Right atrium auricular region (tissue), 2 donors: ENCODE measurements around the gene ZNF324. TPM values are rescaled to one million over a fixed set of nuclear protein-coding genes. Genes with fewer than 3 reads are reported as not detected.
A peak's percentile ranks its signal among the peaks of the same experiment; 100 is the strongest.

Experiments used
- DNase-seq: peaks from one replicate; pipeline ENCODE4 v3.0.0-alpha.2; 2019; ENCODE audit warnings: low spot score
- H3K27ac ChIP-seq, 2 donors: fragments of 200-600 bp; sonication (generic); 1 replicate in 1 of 2; 2 replicates in 1 of 2; pipeline ENCODE4 v1.5.1; 2016 to 2019
- H3K27me3 ChIP-seq, 2 donors: fragments of 200-600 bp; sonication (generic); one replicate each; pipeline versions ENCODE4 v1.5.1 to v1.6.0; 2017 to 2019
- H3K36me3 ChIP-seq: fragments of 200-600 bp; sonication (generic); one replicate; pipeline ENCODE4 v1.5.1; 2016
- H3K4me1 ChIP-seq, 2 donors: fragments of 200-600 bp; sonication (generic); one replicate each; pipeline versions ENCODE4 v1.5.1 to v1.6.0; 2017 to 2019
- H3K4me3 ChIP-seq, 2 donors: fragments of 200-600 bp; sonication (generic); 1 replicate in 1 of 2; 2 replicates in 1 of 2; pipeline ENCODE4 v1.5.1; 2017 to 2019; ENCODE audit warnings: mild to moderate bottlenecking in 1 of 2, moderate library complexity in 1 of 2
- H3K9me3 ChIP-seq, 2 donors: fragments of 200-600 bp; sonication (generic); one replicate each; pipeline ENCODE4 v1.5.1; 2019
- total RNA-seq, 2 donors: library from RNA; depleted of rRNA; stranded (reverse); fragments of >200 nt; gene quantifications; one replicate each; pipeline ENCODE4 v1.1.0, GENCODE V29; 2016
- TF ChIP-seq, protein P1 (sequence below), 2 donors: fragments of 200-600 bp; sonication (generic); IDR thresholded peaks; one replicate each; pipeline ENCODE4 v1.5.1; 2019; ENCODE audit warnings: antibody characterized with exemption in 2 of 2

ZNF324 gene
- total RNA-seq, 2 donors from 2014 or later = 5.9 to 9.9 TPM

DNA sequence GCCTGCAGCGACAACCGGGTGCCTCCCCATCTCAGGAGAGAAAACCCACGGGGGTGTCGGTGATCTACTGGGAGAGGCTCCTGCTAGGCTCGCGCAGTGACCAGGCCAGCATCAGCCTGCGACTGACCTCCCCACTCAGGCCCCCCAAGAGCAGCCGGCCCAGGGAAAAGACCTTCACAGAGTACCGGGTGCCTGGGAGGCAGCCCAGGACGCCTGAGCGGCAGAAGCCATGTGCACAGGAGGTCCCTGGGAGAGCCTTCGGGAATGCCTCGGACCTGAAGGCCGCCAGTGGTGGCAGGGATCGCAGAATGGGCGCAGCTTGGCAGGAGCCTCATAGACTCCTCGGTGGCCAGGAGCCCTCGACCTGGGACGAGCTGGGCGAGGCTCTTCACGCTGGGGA is 11.6 kb upstream of the ZNF324 start:
- H3K27ac ChIP-seq = no peak overlapping the region
- H3K4me1 ChIP-seq = peaks cover 0 to 11% of the 10 kb centered on the region in 2 donors
- no peak for DNase-seq
- TF ChIP-seq, protein P1, sequence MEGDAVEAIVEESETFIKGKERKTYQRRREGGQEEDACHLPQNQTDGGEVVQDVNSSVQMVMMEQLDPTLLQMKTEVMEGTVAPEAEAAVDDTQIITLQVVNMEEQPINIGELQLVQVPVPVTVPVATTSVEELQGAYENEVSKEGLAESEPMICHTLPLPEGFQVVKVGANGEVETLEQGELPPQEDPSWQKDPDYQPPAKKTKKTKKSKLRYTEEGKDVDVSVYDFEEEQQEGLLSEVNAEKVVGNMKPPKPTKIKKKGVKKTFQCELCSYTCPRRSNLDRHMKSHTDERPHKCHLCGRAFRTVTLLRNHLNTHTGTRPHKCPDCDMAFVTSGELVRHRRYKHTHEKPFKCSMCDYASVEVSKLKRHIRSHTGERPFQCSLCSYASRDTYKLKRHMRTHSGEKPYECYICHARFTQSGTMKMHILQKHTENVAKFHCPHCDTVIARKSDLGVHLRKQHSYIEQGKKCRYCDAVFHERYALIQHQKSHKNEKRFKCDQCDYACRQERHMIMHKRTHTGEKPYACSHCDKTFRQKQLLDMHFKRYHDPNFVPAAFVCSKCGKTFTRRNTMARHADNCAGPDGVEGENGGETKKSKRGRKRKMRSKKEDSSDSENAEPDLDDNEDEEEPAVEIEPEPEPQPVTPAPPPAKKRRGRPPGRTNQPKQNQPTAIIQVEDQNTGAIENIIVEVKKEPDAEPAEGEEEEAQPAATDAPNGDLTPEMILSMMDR (IDR thresholded peaks at IDR 0.05) = no peak
- H3K9me3 ChIP-seq = no peaks in the 10 kb centered on the region
- peaks cover 8% of the 10 kb centered on the region for H3K36me3 ChIP-seq
- H3K4me3 ChIP-seq = no peak overlapping the region
- no peaks in the 10 kb centered on the region for H3K27me3 ChIP-seq

DNA sequence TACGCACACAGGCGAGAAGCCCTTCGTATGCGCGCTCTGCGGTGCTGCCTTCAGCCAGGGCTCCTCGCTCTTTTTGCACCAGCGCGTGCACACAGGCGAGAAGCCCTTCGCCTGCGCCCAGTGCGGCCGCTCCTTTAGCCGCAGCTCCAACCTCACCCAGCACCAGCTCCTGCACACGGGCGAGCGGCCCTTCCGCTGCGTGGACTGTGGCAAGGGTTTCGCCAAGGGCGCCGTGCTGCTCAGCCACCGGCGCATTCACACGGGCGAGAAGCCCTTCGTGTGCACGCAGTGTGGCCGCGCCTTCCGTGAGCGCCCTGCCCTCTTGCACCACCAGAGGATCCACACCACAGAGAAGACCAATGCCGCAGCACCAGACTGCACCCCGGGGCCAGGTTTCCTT is 10.8 kb upstream of the ZNF324 start:
- Histone ChIP-seq H3K27me3 (no peaks in the 10 kb centered on the region), H3K4me3 (no peak overlapping the region), H3K9me3 (no peaks in the 10 kb centered on the region), H3K36me3 (peaks cover 8% of the 10 kb centered on the region), H3K4me1 (peaks cover 0 to 8% of the 10 kb centered on the region in 2 donors), H3K27ac (no peak overlapping the region)
- no peak for DNase-seq
- TF ChIP-seq, protein P1 (IDR thresholded peaks at IDR 0.05) = no peak

DNA sequence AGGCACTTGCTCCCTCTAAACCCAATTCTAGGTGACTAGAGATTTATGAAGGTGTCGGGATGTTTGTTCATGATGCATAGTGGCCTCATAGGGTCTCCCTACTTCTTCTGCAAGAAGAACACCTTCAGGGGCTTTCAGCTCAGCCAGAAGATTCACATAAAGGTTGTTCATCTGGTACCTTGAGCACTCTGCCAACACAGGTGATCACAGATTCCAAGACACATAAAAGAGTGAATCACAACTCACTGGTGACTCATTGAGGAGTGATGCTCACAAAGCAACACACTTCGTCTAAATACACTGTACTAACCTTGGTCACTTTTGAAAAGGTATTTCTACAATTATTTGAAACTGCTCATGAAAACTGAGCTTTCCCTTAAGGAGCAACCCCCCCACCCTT is 6.8 kb upstream of the ZNF324 start:
- H3K4me3 ChIP-seq = no peak overlapping the region
- TF ChIP-seq, protein P1 (IDR thresholded peaks at IDR 0.05) = no peak
- H3K4me1 ChIP-seq = no peaks in the 10 kb centered on the region
- H3K27ac ChIP-seq = no peak overlapping the region
- H3K27me3 ChIP-seq = no peaks in the 10 kb centered on the region
- H3K9me3 ChIP-seq = no peaks in the 10 kb centered on the region
- no peak for DNase-seq
- H3K36me3 ChIP-seq = peaks cover 8% of the 10 kb centered on the region

DNA sequence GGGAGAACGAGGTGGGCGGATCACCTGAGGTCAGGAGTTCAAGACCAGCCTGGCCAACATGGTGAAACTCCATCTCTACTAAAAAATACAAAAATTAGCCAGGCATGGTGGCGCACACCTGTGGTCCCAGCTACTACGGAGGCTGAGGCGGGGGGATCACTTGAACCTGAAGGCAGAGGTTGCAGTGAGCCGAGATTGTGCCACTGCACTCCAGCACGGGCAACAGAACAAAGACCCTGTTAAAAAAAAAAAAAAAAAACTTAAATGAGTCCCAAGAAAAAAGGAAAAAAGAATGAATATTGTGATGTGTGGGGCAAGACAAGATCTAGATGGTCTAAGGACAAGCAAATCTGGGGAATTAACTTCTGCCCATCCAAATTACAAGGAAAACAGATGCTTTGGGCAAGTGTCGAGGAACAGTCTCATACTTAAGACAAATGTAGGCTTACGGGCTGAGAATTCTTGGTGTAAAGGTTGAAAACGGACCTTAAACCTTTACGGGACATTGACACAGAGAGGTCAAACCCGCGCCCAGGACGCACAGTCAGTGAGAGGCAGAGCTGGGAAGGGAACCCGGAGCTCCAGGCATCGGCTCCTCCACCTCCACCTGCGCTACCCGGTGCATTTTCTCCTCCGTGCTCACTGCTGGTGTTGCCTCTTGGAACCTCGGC is 656 bp upstream of the ZNF324 start:
- Histone ChIP-seq H3K9me3 (no peaks in the 10 kb centered on the region), H3K4me1 (peaks cover 0 to 18% of the 10 kb centered on the region in 2 donors), H3K36me3 (peaks cover 15% of the 10 kb centered on the region), H3K27ac (no peak overlapping the region), H3K27me3 (no peaks in the 10 kb centered on the region), H3K4me3 (peak overlapping the region; percentile 80 to 87)
- no peak for DNase-seq
- TF ChIP-seq, protein P1 (IDR thresholded peaks at IDR 0.05) = no peak

DNA sequence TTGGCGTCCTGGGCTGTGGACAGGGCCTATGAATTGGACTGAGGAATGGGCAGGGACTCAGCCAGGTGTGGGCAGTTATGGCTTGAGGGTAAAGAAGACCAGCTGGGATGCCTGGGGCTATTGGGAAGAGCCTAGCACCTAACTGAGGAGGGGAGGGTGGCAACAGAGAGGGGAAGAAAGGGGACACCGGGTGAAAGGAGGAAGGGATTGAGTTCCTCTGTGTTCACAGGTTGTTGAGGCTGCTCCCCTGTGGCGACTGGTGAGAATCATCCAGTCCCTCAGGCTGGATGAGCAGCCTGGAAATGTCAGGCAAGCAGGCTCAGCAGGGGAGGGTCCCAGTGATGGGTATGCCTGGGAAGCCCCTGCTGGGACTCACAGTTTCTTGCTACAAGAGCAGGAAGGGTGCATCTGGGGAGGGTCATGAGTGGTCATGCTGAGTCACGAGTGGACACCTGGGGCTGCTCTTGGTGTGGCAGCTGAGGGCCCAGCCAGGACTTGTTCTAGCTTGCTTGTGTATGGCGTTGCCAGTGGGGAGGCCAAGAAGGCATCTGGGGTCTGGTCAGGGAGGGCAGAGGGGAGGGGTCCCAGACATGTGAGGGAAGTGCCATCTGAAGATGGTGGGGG is 1.4 kb downstream of the ZNF324 start:
- TF ChIP-seq, protein P1 (IDR thresholded peaks at IDR 0.05) = no peak
- Histone ChIP-seq H3K4me3 (no peak overlapping the region), H3K36me3 (peaks cover 33% of the 10 kb centered on the region), H3K9me3 (no peaks in the 10 kb centered on the region), H3K27me3 (no peaks in the 10 kb centered on the region), H3K4me1 (peaks cover 0 to 18% of the 10 kb centered on the region in 2 donors), H3K27ac (no peak overlapping the region)
- no peak for DNase-seq
